SK-N-MC (cell line): ENCODE results near the gene GLG1.

Source experiments
- EZH2 ChIP-seq: fragments of 200-600 bp; sonication (generic); IDR thresholded peaks from one replicate; pipeline ENCODE4 v1.6.1; 2017; ENCODE audit warnings: antibody characterized with exemption
- POLR2AphosphoS5 ChIP-seq: IDR thresholded peaks from 2 replicates; pipeline ENCODE4 v1.6.1; 2012; ENCODE audit warnings: mild to moderate bottlenecking, low read depth, low read length, borderline replicate concordance

DNA sequence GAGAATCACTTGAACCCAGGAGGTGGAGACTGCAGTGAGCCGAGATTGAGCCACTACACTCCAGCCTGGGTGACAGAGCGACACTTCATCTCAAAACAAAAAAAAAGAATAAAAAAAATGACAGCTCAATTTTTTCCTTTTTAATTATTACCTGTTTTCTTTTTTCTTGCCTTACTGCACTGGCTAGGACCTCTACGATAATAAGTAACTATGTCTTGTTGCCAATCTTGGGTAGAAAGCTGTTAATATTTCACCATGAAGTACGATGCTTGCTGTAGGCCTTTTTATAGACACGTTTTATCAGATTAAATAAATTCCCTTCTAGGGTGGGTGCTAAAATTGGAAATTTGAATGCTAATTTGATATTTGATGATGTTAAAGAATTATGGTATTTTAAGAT lies 82.8 kb downstream of the GLG1 start:
- TF ChIP-seq EZH2: no peak
- TF ChIP-seq POLR2AphosphoS5: no peak
